HG02884 (cell line): ENCODE results near the gene NKD2.
"Not testable (repeated sequence)": the region's sequence is repeated elsewhere in the genome, so short reads cannot be mapped to it uniquely, and the experiment has no call there.

Experiments
- ATAC-seq: cut with Tn5 transposase; IDR thresholded peaks from one replicate; pipeline ENCODE4 v1.9.1; 2021; ENCODE audit warnings: mild to moderate bottlenecking, moderate library complexity; ENCODE audit not compliant: unreplicated experiment

Gene NKD2

DNA sequence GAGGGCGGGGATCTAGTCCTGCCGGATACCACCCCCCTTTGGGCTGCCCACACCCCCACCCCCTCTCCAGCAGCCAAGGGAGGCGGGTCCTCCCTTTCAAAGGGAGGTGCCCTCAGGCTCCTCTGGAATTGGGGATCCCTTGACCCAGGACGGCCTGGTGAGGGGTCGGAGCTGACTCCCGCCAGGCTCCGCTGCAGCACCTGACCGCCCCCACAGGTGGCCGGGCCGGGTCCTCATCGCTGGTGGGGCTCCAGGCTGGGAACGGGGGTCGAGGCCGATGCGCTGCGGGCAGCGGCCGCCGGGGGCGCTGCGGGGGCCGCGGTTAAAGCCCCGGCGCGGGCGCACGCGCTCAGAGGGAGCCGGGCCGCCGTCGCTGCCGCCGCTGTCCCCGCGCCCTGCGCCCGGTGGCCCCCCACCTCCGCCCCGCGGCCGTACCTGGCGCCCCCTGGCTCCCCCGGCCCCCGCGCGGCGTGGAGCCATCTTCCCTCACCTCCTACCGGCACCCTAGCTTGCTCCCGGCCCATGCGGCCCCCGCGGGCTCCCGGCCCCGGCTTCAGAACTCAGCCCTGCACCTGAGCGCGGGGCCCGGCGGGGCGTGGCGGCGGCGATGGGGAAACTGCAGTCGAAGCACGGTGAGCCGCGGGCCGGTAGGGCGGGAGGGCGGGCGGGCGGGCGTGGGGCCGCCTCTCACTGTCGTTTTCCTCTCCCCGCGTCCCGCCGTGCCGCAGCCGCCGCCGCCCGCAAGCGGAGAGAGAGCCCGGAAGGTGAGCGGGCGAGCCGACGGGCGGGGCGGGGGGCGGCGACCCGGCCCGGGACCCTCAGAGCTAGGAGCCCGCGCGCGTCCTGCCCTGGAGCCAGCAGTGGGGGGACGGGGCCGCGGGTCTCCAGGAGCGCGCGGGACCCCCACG lies at the start of gene NKD2:
NKD2 (plus strand) TSS at position 352 of the 908 bp plus-strand sequence; CDS start at position 608, 256 bp downstream.
- peak; percentile 39 for ATAC-seq

GRCh38 chr5:959581-960531 lies 48.7 kb upstream of the NKD2 start:
- no peak for ATAC-seq

DNA sequence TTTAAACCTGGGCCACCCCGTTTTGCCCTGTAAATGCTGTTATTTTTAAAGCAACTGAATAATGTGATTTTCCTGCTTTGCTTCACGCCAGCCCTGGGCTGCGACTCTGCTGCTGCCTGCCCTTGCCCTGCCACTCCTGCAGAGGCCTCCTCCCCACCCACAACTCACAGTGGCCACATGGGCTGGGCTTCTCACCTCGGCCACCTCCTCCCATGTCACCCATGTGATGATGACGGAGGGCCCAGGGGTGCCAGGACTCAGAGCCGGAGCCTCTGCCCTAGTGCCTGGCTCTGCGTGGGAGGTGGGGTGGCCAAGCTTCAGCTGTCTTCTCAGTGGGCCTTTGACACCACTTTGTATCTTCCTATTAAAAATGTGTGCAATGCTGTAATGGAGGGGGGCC lies 48.1 kb upstream of the NKD2 start:
- no peak for ATAC-seq

DNA sequence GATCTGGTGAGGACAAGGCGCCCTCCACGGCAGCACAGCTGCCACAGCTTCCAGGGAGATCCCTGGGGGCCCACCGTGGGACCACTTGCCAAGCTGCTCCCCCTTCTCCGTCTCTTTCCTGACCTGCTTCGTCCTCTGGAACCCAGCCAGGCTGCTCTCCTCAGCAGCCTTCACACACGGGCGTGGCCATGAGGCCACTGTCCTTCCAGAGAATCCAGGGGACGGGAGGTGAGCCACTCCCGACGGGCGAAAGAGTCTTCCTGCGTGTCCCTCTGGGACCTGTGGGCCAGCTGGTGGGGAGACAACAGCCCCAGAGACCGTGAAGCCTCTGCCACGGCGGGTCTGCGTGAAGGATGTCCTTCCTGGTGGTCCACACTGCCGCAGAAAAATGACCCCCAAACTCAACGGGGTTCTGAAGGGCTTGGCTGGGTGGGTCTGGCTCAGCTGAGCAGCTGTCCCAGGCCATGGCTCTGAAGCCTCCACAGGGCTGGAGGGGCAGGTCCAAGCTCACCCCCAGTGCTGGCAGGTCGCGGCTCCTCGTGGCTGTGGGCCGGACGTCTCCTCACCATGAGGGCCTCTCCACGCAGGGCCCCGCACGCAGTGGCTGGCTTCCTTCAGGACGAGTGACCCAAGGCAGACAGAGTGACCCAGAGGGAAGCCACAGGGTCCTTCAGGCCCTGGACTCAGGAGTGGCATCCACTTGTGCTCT lies 47.4 kb upstream of the NKD2 start:
- ATAC-seq = no peak

- no peak for ATAC-seq
Measured at GRCh38 chr5:961711-962240, 46.8 kb upstream of the NKD2 start.

- no peak for ATAC-seq
Measured at GRCh38 chr5:962386-962785, 46.2 kb upstream of the NKD2 start.

DNA sequence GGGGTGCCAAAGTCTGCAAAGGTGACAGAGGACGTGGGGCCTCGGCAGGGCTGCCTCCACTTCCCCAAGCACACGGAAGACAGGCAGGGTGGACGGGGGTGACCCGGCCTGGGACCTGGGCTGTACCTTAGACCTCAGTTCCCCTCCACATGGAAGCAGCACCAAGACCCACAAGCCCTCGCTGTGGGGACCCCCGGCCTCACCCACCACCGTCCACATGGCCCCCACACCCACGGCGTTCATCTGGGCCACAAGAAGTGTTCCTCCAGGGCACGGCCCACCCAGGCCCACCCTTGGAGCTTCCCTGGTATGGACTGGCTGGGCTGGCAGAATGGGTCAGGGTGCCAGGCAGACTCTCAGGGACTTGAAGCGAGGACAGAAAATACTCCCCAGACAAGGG lies 45.8 kb upstream of the NKD2 start:
- no peak for ATAC-seq

- no peak for ATAC-seq
Measured at GRCh38 chr5:963310-963672, 45.3 kb upstream of the NKD2 start.

DNA sequence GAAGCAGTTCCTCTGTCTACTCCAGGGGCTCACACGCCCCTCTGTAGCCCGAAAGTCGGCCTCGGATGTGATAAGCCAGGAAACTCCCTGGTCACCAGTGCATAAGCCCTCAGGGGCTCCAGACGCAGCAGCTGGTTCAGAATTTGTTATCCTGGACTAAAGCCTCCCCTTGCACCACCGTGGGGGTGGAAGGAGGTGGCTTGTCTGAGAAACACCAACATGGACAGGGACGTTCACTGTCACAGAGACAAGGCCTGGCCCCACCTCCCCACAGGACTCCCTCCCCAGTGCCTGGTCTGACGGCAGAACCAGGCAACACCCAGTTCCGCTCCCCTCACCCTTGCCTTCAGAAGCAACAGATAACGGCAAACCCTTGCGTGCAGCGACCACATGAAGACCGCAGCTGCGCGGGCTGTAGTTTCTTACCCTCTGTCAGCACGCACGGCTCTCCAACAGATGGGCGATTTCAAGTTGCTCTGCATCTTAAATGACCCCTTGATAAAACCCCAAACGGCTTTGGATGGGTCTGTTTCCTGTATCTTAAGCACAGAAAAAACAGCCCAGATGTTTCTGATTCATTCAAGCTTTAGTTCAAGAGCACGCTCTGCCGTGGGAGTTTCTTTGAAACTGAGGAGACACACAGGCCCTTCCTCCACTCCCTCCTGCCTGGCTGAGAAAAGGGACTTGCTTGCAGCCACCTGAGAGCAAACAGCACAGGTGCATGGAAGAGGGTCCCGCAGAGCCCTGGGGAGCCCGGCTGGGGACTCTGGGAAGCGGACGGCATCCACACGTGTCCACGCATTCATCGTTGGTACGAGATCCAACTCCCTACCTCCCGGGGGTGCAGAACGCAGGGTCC lies 44.7 kb upstream of the NKD2 start:
- ATAC-seq = peak; percentile 64

- no peak for ATAC-seq
Measured at GRCh38 chr5:964821-965220, 43.8 kb upstream of the NKD2 start.

GRCh38 chr5:965604-966344 lies 42.8 kb upstream of the NKD2 start:
- no peak for ATAC-seq

DNA sequence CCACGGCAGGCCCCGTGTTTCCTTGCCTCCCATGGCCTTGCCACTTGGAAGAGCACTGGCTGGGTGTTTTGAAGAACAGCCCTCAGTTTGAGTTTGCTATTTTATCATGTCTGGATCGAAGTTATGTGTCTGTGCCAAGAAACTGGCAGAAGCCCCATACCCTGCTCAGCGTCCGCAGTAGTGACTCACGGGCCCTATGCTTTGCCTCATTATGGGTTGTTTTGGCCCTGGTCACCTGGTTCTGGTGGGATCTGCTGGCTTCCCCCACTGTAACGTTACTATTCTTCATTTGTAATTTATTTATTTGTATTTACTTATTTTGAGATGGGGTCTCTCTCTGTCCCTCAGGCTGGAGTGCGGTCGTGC lies 42.3 kb upstream of the NKD2 start:
- ATAC-seq = no peak

- no peak for ATAC-seq
Measured at GRCh38 chr5:966941-967340, 41.7 kb upstream of the NKD2 start.

GRCh38 chr5:968881-969280 lies 39.7 kb upstream of the NKD2 start:
- no peak for ATAC-seq

- no peak for ATAC-seq
Measured at GRCh38 chr5:969408-969839, 39.2 kb upstream of the NKD2 start.

GRCh38 chr5:972575-972974 lies 36.0 kb upstream of the NKD2 start:
- ATAC-seq = not testable (repeated sequence)

GRCh38 chr5:976849-977751 lies 31.5 kb upstream of the NKD2 start:
- no peak for ATAC-seq

- ATAC-seq = no peak
Measured at GRCh38 chr5:978054-978453, 30.5 kb upstream of the NKD2 start.
